Keratinocyte (primary cell): ENCODE measurements around the gene TMEM134. TPM values are rescaled to one million over a fixed set of nuclear protein-coding genes. Genes with fewer than 3 reads are reported as not detected.

Experiments
- DNase-seq: peaks from one replicate; pipeline ENCODE4 v3.0.0-alpha.2; 2011; ENCODE audit warnings: low read depth, missing footprints, low spot score
- FAIRE-seq: peaks from 2 replicates; lab custom pipeline; 2011; peaks lifted over from hg19 to GRCh38; lab: Jason Lieb, UNC
- H2AFZ ChIP-seq: 2 replicates; pipeline ENCODE4 v1.6.0; 2012; ENCODE audit warnings: low read length, control low read depth, inconsistent platforms; ENCODE audit not compliant: control insufficient read depth
- H3K27ac ChIP-seq: 2 replicates; pipeline ENCODE4 v1.5.1; 2011; ENCODE audit warnings: low read length; ENCODE audit not compliant: control insufficient read depth, insufficient read depth
- H3K27me3 ChIP-seq: 3 replicates; pipeline ENCODE4 v1.6.0; 2011; ENCODE audit warnings: low read length; ENCODE audit not compliant: control insufficient read depth, insufficient read depth; ENCODE audit errors: extremely low read depth
- H3K36me3 ChIP-seq, 2 experiments: 2 replicates in 1 of 2; 3 replicates in 1 of 2; pipeline ENCODE4 v1.5.1; 2011; ENCODE audit warnings: low read length in 2 of 2, mild to moderate bottlenecking in 1 of 2; ENCODE audit not compliant: control insufficient read depth in 2 of 2, insufficient read depth in 2 of 2; ENCODE audit errors: extremely low read depth in 1 of 2
- H3K4me1 ChIP-seq: 3 replicates; pipeline ENCODE4 v1.5.1; 2011; ENCODE audit warnings: low read length; ENCODE audit not compliant: control insufficient read depth, insufficient read depth; ENCODE audit errors: extremely low read depth
- H3K4me2 ChIP-seq: 3 replicates; pipeline ENCODE4 v1.6.0; 2011; ENCODE audit warnings: low read depth, low read length; ENCODE audit not compliant: control insufficient read depth, insufficient read depth; ENCODE audit errors: extremely low read depth
- H3K4me3 ChIP-seq, 3 experiments: fragments of 200-600 bp in 1 of 3; sonication (generic) in 1 of 3; 2 replicates in 2 of 3; 3 replicates in 1 of 3; pipeline ENCODE4 v1.5.1; 2011 to 2016; ENCODE audit warnings: low read length in 3 of 3, mild to moderate bottlenecking in 3 of 3, control low read depth in 2 of 3, inconsistent platforms in 1 of 3, low read depth in 1 of 3, mixed read lengths in 1 of 3, mixed run types in 1 of 3, moderate library complexity in 1 of 3; ENCODE audit not compliant: control insufficient read depth in 2 of 3, insufficient read depth in 2 of 3; ENCODE audit errors: extremely low read depth in 1 of 3
- H3K79me2 ChIP-seq: 2 replicates; pipeline ENCODE4 v1.6.0; 2012; ENCODE audit warnings: low read length; ENCODE audit not compliant: control insufficient read depth, insufficient read depth
- H3K9ac ChIP-seq: 3 replicates; pipeline ENCODE4 v1.6.0; 2011; ENCODE audit warnings: low read length; ENCODE audit not compliant: control insufficient read depth, insufficient read depth; ENCODE audit errors: extremely low read depth
- H3K9me1 ChIP-seq: 3 replicates; pipeline ENCODE4 v1.6.0; 2011; ENCODE audit warnings: low read length; ENCODE audit not compliant: control insufficient read depth, insufficient read depth; ENCODE audit errors: extremely low read depth
- H3K9me3 ChIP-seq: 2 replicates; pipeline ENCODE4 v1.5.1; 2012; ENCODE audit warnings: low read depth, low read length; ENCODE audit not compliant: control insufficient read depth
- H4K20me1 ChIP-seq: 3 replicates; pipeline ENCODE4 v1.6.0; 2011; ENCODE audit warnings: low read length; ENCODE audit not compliant: control insufficient read depth, insufficient read depth; ENCODE audit errors: extremely low read depth
- CTCF ChIP-seq, 3 experiments: IDR thresholded peaks in 1 of 3; conservative IDR thresholded peaks in 1 of 3; optimal IDR thresholded peaks in 1 of 3; 2 replicates in 2 of 3; 3 replicates in 1 of 3; pipeline versions ENCODE3 to v1.5.1; 2011; ENCODE audit warnings: low read length in 3 of 3, mild to moderate bottlenecking in 3 of 3, moderate library complexity in 2 of 3, control low read depth in 1 of 3, inconsistent platforms in 1 of 3; ENCODE audit not compliant: insufficient read depth in 2 of 3; ENCODE audit errors: extremely low read depth in 1 of 3
- EZH2 ChIP-seq: IDR thresholded peaks from one replicate; pipeline ENCODE4 v1.6.1; 2012; ENCODE audit warnings: inconsistent platforms, mild to moderate bottlenecking, low read length, moderate library complexity
- dilution Hi-C: fragments of 300-500 bp; cut with MboI; formaldehyde crosslinking; loops from one replicate; pipeline ENCODE4 v1.7.0; 2020; ENCODE audit warnings: low sequenced_read_pairs; ENCODE audit not compliant: extremely low pct_ligation_motif_present
- polyA plus RNA-seq, 5 experiments: library from polyadenylated mRNA; depleted of rRNA in 3 of 5; stranded (reverse) in 3 of 5; stranded (forward) in 1 of 5; unstranded in 1 of 5; fragments of >200 nt; gene quantifications; 1 replicate in 1 of 5; 2 replicates in 3 of 5; 3 replicates in 1 of 5; pipeline versions ENCODE4 v1.2.1 to v1.2.3, GENCODE V29; 2011 to 2012; ENCODE audit warnings: missing spikeins in 2 of 5, low read depth in 1 of 5, low replicate concordance in 1 of 5

Gene TMEM134
- polyA plus RNA-seq, 1 donor (not counting 4 experiments of a cell fraction or from before 2014, with no cell fraction given): 24.7 TPM

- dilution Hi-C loops: no loop called here
- no peak overlapping the region for H3K4me2 ChIP-seq
- H3K79me2 ChIP-seq: peaks cover 1% of the 10 kb centered on the region
- TF ChIP-seq CTCF (optimal IDR thresholded peaks at IDR 0.05 in 1 of 3, IDR thresholded peaks at IDR 0.05 in 1 of 3, conservative IDR thresholded peaks at IDR 0.05 in 1 of 3; ENCODE audit: extremely low read depth in 1 of 3, insufficient read depth in 2 of 3, low read length in 3 of 3) (no peak), EZH2 (no peak)
- no peaks in the 10 kb centered on the region for H3K27me3 ChIP-seq
- H3K4me3 ChIP-seq: no peak overlapping the region
- no peak overlapping the region for H2AFZ ChIP-seq
- DNase-seq (no peak), FAIRE-seq (no peak)
- peaks cover 9 to 28% of the 10 kb centered on the region in 2 experiments for H3K36me3 ChIP-seq
- H3K9me3 ChIP-seq: no peaks in the 10 kb centered on the region
- H3K9ac ChIP-seq: no peak overlapping the region
- no peaks in the 10 kb centered on the region for H4K20me1 ChIP-seq
- no peaks in the 10 kb centered on the region for H3K4me1 ChIP-seq
- no peak overlapping the region for H3K27ac ChIP-seq
- H3K9me1 ChIP-seq: no peaks in the 10 kb centered on the region
Measured at GRCh38 chr11:67498544-67498972, 29.5 kb upstream of the TMEM134 start.

- Histone ChIP-seq H3K4me3 (no peak overlapping the region), H3K27ac (no peak overlapping the region), H3K27me3 (no peaks in the 10 kb centered on the region), H3K79me2 (no peaks in the 10 kb centered on the region), H3K4me1 (no peaks in the 10 kb centered on the region), H3K4me2 (no peak overlapping the region), H2AFZ (no peak overlapping the region), H4K20me1 (no peaks in the 10 kb centered on the region), H3K9me3 (no peaks in the 10 kb centered on the region), H3K36me3 (peaks cover 9 to 29% of the 10 kb centered on the region in 2 experiments), H3K9ac (no peak overlapping the region), H3K9me1 (no peaks in the 10 kb centered on the region)
- TF ChIP-seq CTCF (optimal IDR thresholded peaks at IDR 0.05 in 1 of 3, IDR thresholded peaks at IDR 0.05 in 1 of 3, conservative IDR thresholded peaks at IDR 0.05 in 1 of 3; ENCODE audit: extremely low read depth in 1 of 3, insufficient read depth in 2 of 3, low read length in 3 of 3): no peak
- TF ChIP-seq EZH2: no peak
- DNase-seq (no peak), FAIRE-seq (no peak)
- dilution Hi-C loops: no loop called here
Measured at GRCh38 chr11:67497656-67498291, 28.7 kb upstream of the TMEM134 start.
